Measurements from ENCODE around the gene TBPL1.
A peak's percentile ranks its signal among the peaks of the same experiment; 100 is the strongest.
"Not testable (repeated sequence)": the region's sequence is repeated elsewhere in the genome, so short reads cannot be mapped to it uniquely, and the experiment has no call there.

The TBPL1 gene

GRCh38 chr6:133973109-133973971 lies 20.3 kb downstream of the TBPL1 start:
- DNase-seq: peak; percentile 57

GRCh38 chr6:133977983-133978895 lies 25.2 kb downstream of the TBPL1 start:
- no peak for DNase-seq

GRCh38 chr6:133978896-133979240 lies 25.8 kb downstream of the TBPL1 start:
- DNase-seq: no peak

GRCh38 chr6:133979269-133979963 lies 26.4 kb downstream of the TBPL1 start:
- not testable (repeated sequence) for DNase-seq

- no peak for DNase-seq
These were observed 27.1 kb downstream of the TBPL1 start for GRCh38 chr6:133980168-133980567.

- DNase-seq: no peak
These were observed 30.3 kb downstream of the TBPL1 start for GRCh38 chr6:133983099-133983939.

GRCh38 chr6:133985970-133986369 lies 32.9 kb downstream of the TBPL1 start:
- DNase-seq: no peak

GRCh38 chr6:133986942-133987341 lies 33.9 kb downstream of the TBPL1 start:
- DNase-seq: no peak

- DNase-seq: no peak
These were observed 36.5 kb downstream of the TBPL1 start for GRCh38 chr6:133989525-133989924.

GRCh38 chr6:133990321-133990720 lies 37.3 kb downstream of the TBPL1 start:
- DNase-seq: no peak

- no peak for DNase-seq
These were observed 38.1 kb downstream of the TBPL1 start for GRCh38 chr6:133991096-133991593.

GRCh38 chr6:133992992-133993680 lies 40.1 kb downstream of the TBPL1 start:
- no peak for DNase-seq

- no peak for DNase-seq
These were observed 42.3 kb downstream of the TBPL1 start for GRCh38 chr6:133995296-133995695.

GRCh38 chr6:133995758-133996157 lies 42.7 kb downstream of the TBPL1 start:
- no peak for DNase-seq

- no peak for DNase-seq
These were observed 44.2 kb downstream of the TBPL1 start for GRCh38 chr6:133997267-133997666.

- no peak for DNase-seq
These were observed 46.3 kb downstream of the TBPL1 start for GRCh38 chr6:133999305-133999704.

- DNase-seq: no peak
These were observed 47.4 kb downstream of the TBPL1 start for GRCh38 chr6:134000443-134000842.

GRCh38 chr6:134002821-134003220 lies 49.8 kb downstream of the TBPL1 start:
- no peak for DNase-seq

- peak; percentile 19 for DNase-seq
These were observed 50.5 kb downstream of the TBPL1 start for GRCh38 chr6:134003542-134003951.

GRCh38 chr6:134004714-134005113 lies 51.7 kb downstream of the TBPL1 start:
- no peak for DNase-seq

GRCh38 chr6:134005800-134006199 lies 52.8 kb downstream of the TBPL1 start:
- no peak for DNase-seq
